ENCODE results near the gene PPP1R13B. TPM values are rescaled to one million over a fixed set of nuclear protein-coding genes. Genes with fewer than 3 reads are reported as not detected.
A peak's percentile ranks its signal among the peaks of the same experiment; 100 is the strongest.

Gene PPP1R13B
- total and polyA plus RNA-seq, 2 experiments from 2014 or later, result 88.5 to 124 TPM

DNA sequence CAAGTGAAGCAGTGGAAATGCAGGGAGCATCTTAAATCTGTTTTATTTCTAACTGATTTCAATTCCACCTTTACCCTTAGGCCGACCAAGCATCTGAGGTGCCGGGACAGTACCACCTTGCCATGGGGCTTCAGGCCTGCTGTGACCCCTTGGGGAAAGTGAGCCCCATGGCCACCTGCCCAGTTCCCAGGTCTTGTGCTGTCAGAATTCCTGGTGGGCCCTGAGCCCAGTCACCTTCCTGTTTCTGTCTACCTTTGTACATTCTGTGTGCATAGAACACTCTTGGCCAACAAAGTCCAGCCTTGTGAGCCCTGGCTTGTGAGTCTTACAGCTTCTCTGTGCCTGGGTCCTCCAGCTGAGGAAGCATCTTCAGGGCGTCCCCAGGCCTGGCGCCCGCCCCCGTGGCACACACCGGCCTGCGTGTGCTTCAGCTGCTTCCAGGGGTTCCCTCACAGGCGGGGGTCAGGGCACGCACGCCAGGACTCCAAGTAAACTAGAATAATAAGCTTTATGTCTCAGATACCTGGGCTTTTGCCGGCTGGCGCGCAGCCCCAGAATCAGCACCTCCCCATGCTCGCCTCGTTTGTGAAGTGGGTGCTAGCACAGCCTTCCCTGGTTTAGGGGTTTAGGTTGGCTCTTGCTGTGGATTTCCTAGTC, 121.5 kb downstream of the PPP1R13B start:
- Histone ChIP-seq H3K4me3 (no peak overlapping the region), H3K4me1 (ENCODE audit: low read depth) (peaks cover 19% of the 10 kb centered on the region), H3K27me3 (no peaks in the 10 kb centered on the region), H3K27ac (no peak overlapping the region), H3K9me3 (ENCODE audit: low read depth) (no peaks in the 10 kb centered on the region), H3K36me3 (peaks cover 6% of the 10 kb centered on the region)
- TF ChIP-seq CTCF (IDR thresholded peaks at IDR 0.05; ENCODE audit: low read depth, low read length), result no peak
- no peak for DNase-seq (ENCODE audit: low read depth in 1 of 2, low spot score in 1 of 2)

- no peak for TF ChIP-seq CTCF (IDR thresholded peaks at IDR 0.05; ENCODE audit: low read depth, low read length)
- no peaks in the 10 kb centered on the region for H3K9me3 ChIP-seq (ENCODE audit: low read depth)
- no peak for DNase-seq (ENCODE audit: low read depth in 1 of 2, low spot score in 1 of 2)
- peaks cover 22% of the 10 kb centered on the region for H3K4me1 ChIP-seq (ENCODE audit: low read depth)
- no peak overlapping the region for H3K4me3 ChIP-seq
- H3K27me3 ChIP-seq, result no peaks in the 10 kb centered on the region
- peaks cover 6% of the 10 kb centered on the region for H3K36me3 ChIP-seq
- H3K27ac ChIP-seq, result no peak overlapping the region
These were observed 122.2 kb downstream of the PPP1R13B start for GRCh38 chr14:103725001-103725682.

DNA sequence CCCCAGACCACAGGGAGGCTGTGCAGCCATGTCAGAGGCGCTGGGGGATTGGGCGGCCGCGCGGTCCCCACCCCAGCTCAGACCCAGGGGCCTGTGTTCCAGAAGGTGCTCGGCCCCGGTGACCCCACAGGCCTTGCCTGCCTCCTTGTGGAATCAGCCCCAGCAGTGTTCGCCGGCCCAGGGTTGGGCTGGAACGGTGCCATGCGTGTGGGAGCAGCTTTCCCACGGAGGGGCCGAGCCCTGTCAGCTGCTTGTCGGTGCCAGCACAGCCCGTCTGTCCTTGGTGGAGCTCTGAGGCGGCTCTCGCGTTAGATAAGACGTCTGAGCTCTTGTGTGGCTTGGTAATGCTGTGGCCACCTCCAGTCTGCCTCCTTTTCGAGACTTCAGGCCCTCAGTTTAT, 123.3 kb downstream of the PPP1R13B start:
- Histone ChIP-seq H3K4me1 (ENCODE audit: low read depth) (peaks cover 30% of the 10 kb centered on the region), H3K9me3 (ENCODE audit: low read depth) (no peaks in the 10 kb centered on the region), H3K27me3 (no peaks in the 10 kb centered on the region), H3K27ac (peak overlapping the region; percentile 63), H3K4me3 (no peak overlapping the region), H3K36me3 (peaks cover 4% of the 10 kb centered on the region)
- DNase-seq (ENCODE audit: low read depth in 1 of 2, low spot score in 1 of 2), result peak; percentile 77 to 83
- TF ChIP-seq CTCF (IDR thresholded peaks at IDR 0.05; ENCODE audit: low read depth, low read length), result no peak

DNA sequence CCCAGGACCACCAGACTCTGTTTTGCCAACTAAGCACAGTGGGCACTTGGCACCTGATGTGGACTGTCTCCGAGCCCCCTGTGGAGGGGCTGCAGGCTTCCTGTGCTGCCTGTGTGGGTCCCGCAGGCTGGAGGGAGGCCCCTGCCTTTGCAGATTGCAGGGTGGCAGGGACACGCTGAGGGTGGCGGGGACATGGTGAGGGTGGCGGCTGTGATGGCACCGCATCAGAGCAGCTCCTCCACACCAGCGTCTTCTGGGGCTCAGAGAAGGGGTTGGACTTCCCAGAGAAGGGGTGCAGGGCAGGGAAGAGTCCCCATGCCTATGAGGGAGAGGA, 123.7 kb downstream of the PPP1R13B start:
- H3K9me3 ChIP-seq (ENCODE audit: low read depth), result no peaks in the 10 kb centered on the region
- no peaks in the 10 kb centered on the region for H3K27me3 ChIP-seq
- H3K4me3 ChIP-seq, result no peak overlapping the region
- H3K36me3 ChIP-seq, result no peaks in the 10 kb centered on the region
- no peak for TF ChIP-seq CTCF (IDR thresholded peaks at IDR 0.05; ENCODE audit: low read depth, low read length)
- peak overlapping the region; percentile 63 for H3K27ac ChIP-seq
- peaks cover 30% of the 10 kb centered on the region for H3K4me1 ChIP-seq (ENCODE audit: low read depth)
- no peak for DNase-seq (ENCODE audit: low read depth in 1 of 2, low spot score in 1 of 2)

- no peaks in the 10 kb centered on the region for H3K9me3 ChIP-seq (ENCODE audit: low read depth)
- TF ChIP-seq CTCF (IDR thresholded peaks at IDR 0.05; ENCODE audit: low read depth, low read length), result no peak
- no peaks in the 10 kb centered on the region for H3K27me3 ChIP-seq
- H3K36me3 ChIP-seq, result no peaks in the 10 kb centered on the region
- no peak overlapping the region for H3K27ac ChIP-seq
- no peak for DNase-seq (ENCODE audit: low read depth in 1 of 2, low spot score in 1 of 2)
- H3K4me3 ChIP-seq, result no peak overlapping the region
- peaks cover 36% of the 10 kb centered on the region for H3K4me1 ChIP-seq (ENCODE audit: low read depth)
These were observed 125.8 kb downstream of the PPP1R13B start for GRCh38 chr14:103721334-103722120.

All from cardiac muscle cell (in vitro differentiated cells and primary cell).